Lung (tissue), 12 donors: ENCODE results near the gene TMA16. TPM values are rescaled to one million over a fixed set of nuclear protein-coding genes. Genes with fewer than 3 reads are reported as not detected.

ENCODE experiments used
- ATAC-seq: fragments of 200-7000 bp; cut with Tn5 transposase; one replicate; pipeline ENCODE4 v1.9.1; 2020; ENCODE audit warnings: moderate number of reproducible peaks; ENCODE audit not compliant: insufficient read depth, low FRiP score
- DNase-seq, 3 donors: peaks; one replicate each; pipeline ENCODE4 v3.0.0-alpha.2; 2013 to 2017
- H3K27ac ChIP-seq, 2 donors: one replicate each; pipeline ENCODE4 v1.5.1; 2013; ENCODE audit warnings: mild to moderate bottlenecking in 2 of 2, moderate library complexity in 2 of 2, control low read depth in 1 of 2, inconsistent platforms in 1 of 2, low read depth in 1 of 2, low read length in 1 of 2
- H3K27me3 ChIP-seq, 3 donors: one replicate each; pipeline ENCODE4 v1.5.1; 2013; ENCODE audit warnings: low read length in 2 of 3; ENCODE audit not compliant: control insufficient read depth in 3 of 3, insufficient read depth in 3 of 3
- H3K36me3 ChIP-seq, 4 donors: one replicate each; pipeline ENCODE4 v1.5.1; 2013; ENCODE audit warnings: low read length in 4 of 4, mild to moderate bottlenecking in 1 of 4, moderate library complexity in 1 of 4; ENCODE audit not compliant: control insufficient read depth in 4 of 4, insufficient read depth in 4 of 4
- H3K4me1 ChIP-seq, 5 donors: one replicate each; pipeline ENCODE4 v1.5.1; 2013; ENCODE audit warnings: low read length in 5 of 5, mild to moderate bottlenecking in 2 of 5, moderate library complexity in 1 of 5; ENCODE audit not compliant: control insufficient read depth in 5 of 5, insufficient read depth in 5 of 5
- H3K4me3 ChIP-seq: one replicate; pipeline ENCODE4 v1.5.1; 2013; ENCODE audit warnings: mild to moderate bottlenecking, control low read depth, moderate library complexity
- H3K9ac ChIP-seq, 2 donors: one replicate each; pipeline ENCODE4 v1.5.1; 2013; ENCODE audit warnings: low read length in 2 of 2, control low read depth in 1 of 2; ENCODE audit not compliant: insufficient read depth in 1 of 2
- H3K9me3 ChIP-seq, 4 donors: one replicate each; pipeline ENCODE4 v1.5.1; 2013; ENCODE audit warnings: low read length in 3 of 4, mild to moderate bottlenecking in 1 of 4, moderate library complexity in 1 of 4; ENCODE audit not compliant: control insufficient read depth in 4 of 4, insufficient read depth in 3 of 4
- WGBS, 2 donors: extraction: QIAGEN DNeasy Blood & Tissue Kit; methylation state at CpG; one replicate each; pipeline ENCODE4 v1.1.7; 2013; 5-methylcytosine and 5-hydroxymethylcytosine counted together
- polyA plus RNA-seq, 2 donors: library from polyadenylated mRNA; stranded (reverse); fragments of 200-250 nt; gene quantifications; one replicate each; pipeline ENCODE4 v1.2.1, GENCODE V29; 2013
- total RNA-seq, 2 donors: library from RNA; depleted of rRNA in 1 of 2; stranded (reverse); fragments of >200 nt in 1 of 2; gene quantifications; one replicate each; pipeline ENCODE4 v1.2.1, GENCODE V29; 2014 to 2021
- TF ChIP-seq, protein P1 (sequence below): IDR thresholded peaks from 2 replicates; pipeline ENCODE4 v1.5.1; 2012; ENCODE audit warnings: mild to moderate bottlenecking; ENCODE audit errors: control extremely low read depth, extremely low read depth
- donor health status: control.
- donor health status: control.
- donor health status: Bipolar disorder and iron deficiency.
- donor health status: healthy.
- donor health status: DM: yes; HTN: yes; CAD: no.

TMA16 gene
- total and polyA plus RNA-seq, 4 donors, result 15.7 to 23.8 (median 19.8) TPM

DNA sequence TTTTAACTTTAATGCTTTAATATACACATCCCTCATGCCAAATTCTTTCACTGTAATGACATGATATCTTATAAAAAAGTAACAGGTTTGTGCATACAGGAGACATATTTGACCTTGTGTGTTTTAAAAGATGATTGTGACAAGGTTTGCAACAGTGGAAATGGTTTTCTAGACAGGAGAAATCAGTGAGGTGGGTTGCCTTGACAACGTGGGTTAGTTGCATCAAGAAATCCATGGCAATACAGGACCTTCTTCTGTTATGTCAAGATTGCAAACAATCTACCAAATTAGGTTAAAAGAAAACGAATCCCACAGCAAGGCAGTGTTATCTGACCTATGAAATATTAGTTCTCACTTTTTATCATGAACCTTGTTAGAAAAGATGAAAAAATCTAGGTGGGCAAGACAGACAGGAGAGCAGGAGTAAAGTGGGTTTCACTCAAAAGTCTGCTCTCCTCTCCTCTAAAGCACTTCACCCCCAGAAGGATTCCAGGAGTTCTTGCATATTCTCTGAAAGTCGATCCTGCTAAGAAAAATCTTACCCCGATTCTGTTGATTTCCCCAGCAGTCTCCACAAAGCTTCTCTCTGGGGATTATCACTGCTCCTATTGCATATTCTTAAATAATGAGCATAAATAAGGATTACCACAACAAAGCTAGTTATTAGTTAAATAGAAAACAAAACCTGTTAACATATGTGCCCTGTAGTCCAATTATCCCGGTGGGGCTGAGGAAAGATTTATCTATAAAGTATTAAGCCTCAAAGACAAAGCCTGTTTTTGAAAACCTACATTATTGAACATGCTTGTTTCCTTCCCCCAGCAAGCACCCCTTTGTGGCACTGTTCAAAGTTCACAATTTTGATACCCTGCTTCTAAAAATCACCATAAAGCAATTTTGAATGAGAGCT is 71.0 kb downstream of the TMA16 start:
- WGBS, 2 donors, result 42 to 57% methylated on average over 5 of the region's 5 CpGs

DNA sequence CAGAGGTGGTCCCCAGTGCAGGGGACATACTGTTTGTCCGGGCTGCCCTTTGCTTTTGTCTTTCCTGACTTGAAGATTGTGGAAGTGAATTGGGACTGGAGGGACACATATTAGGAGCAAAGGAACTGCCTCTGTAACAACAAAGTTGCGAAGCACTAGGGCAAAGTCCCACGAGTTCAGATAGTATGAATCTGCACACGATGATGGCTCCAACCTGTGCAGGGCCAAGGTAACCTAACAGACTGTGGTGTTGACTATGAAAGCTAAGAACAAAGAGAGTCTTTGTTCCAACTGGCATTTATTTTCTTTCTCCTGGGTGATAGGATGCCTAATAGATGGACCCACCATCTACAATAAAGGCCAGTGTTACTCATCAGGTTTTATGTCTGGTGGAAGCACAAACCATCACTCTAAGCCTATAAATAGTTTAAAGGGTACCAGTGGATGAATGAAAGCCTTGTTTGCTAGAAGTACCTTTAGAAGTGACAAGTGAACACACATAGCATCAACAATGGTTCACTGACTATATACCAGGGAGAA is 71.8 kb downstream of the TMA16 start:
- no peak for DNase-seq

More for the DNA sequence above, 71.0 kb downstream of the TMA16 start:
- Histone ChIP-seq H3K9me3 (no peaks in the 10 kb centered on the region), H3K4me1 (no peaks in the 10 kb centered on the region), H3K9ac (no peak overlapping the region), H3K36me3 (no peaks in the 10 kb centered on the region), H3K27me3 (no peaks in the 10 kb centered on the region), H3K27ac (no peak overlapping the region), H3K4me3 (no peak overlapping the region)
- no peak for ATAC-seq
- TF ChIP-seq, protein P1, sequence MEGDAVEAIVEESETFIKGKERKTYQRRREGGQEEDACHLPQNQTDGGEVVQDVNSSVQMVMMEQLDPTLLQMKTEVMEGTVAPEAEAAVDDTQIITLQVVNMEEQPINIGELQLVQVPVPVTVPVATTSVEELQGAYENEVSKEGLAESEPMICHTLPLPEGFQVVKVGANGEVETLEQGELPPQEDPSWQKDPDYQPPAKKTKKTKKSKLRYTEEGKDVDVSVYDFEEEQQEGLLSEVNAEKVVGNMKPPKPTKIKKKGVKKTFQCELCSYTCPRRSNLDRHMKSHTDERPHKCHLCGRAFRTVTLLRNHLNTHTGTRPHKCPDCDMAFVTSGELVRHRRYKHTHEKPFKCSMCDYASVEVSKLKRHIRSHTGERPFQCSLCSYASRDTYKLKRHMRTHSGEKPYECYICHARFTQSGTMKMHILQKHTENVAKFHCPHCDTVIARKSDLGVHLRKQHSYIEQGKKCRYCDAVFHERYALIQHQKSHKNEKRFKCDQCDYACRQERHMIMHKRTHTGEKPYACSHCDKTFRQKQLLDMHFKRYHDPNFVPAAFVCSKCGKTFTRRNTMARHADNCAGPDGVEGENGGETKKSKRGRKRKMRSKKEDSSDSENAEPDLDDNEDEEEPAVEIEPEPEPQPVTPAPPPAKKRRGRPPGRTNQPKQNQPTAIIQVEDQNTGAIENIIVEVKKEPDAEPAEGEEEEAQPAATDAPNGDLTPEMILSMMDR, result no peak
- DNase-seq, result no peak

DNA sequence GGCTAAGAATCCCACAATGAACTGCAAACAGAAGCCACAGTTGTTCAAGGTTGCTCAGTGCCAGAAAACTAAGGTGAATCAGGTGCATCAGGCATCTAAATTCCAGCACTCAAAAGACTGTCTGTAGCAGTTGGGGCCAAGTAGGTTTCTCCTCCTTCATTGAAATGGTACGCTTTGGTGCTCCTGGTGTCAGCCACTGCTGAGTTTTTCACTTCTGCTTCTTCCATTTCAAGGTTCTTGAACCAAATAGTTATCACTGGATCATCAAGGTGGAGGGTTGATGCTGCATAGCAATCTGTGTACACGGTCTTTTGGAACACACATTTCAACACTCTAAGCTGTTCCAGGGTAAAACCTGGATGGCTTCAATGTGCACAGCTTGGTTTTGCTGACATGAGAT is 74.4 kb downstream of the TMA16 start:
- TF ChIP-seq, protein P1, result no peak
- WGBS, 2 donors, result 80 to 90% methylated on average over 2 of the region's 2 CpGs
- H3K27me3 ChIP-seq, result no peaks in the 10 kb centered on the region
- H3K9ac ChIP-seq, result no peak overlapping the region
- H3K36me3 ChIP-seq, result no peaks in the 10 kb centered on the region
- H3K27ac ChIP-seq, result no peak overlapping the region
- ATAC-seq (no peak), DNase-seq (no peak)
- no peaks in the 10 kb centered on the region for H3K4me1 ChIP-seq
- no peaks in the 10 kb centered on the region for H3K9me3 ChIP-seq
- no peak overlapping the region for H3K4me3 ChIP-seq

More for the DNA sequence above, 71.8 kb downstream of the TMA16 start:
- no peak overlapping the region for H3K4me3 ChIP-seq
- H3K27ac ChIP-seq, result no peak overlapping the region
- no peaks in the 10 kb centered on the region for H3K36me3 ChIP-seq
- no peak for ATAC-seq
- no peaks in the 10 kb centered on the region for H3K27me3 ChIP-seq
- H3K9ac ChIP-seq, result no peak overlapping the region
- TF ChIP-seq, protein P1, result no peak
- no peaks in the 10 kb centered on the region for H3K4me1 ChIP-seq
- no peaks in the 10 kb centered on the region for H3K9me3 ChIP-seq
- WGBS, 2 donors, result 77 to 87% methylated on average over 4 of the region's 4 CpGs

Other genes starting within 250 kb of the TMA16 start
- gene NPY1R, start 162.1 kb upstream of the TMA16 start, total RNA-seq, result 1 to 10 TPM; 1.0 to 1.3 TPM
- gene NPY1R, start 162.1 kb upstream of the TMA16 start, polyA plus RNA-seq, result 1 to 10 TPM in 1 of 2 donors, under 1 TPM in 1; 0.07 to 1.7 TPM
- under 1 TPM in 1 of 2 donors, not detected in 1; 0.26 TPM for gene NPY5R, start 150.8 kb upstream of the TMA16 start, total RNA-seq
- gene NPY5R, start 150.8 kb upstream of the TMA16 start, polyA plus RNA-seq, result under 1 TPM in 1 of 2 donors, not detected in 1; 0.10 TPM
- not detected for gene TKTL2, start 20.9 kb upstream of the TMA16 start, total RNA-seq
- under 1 TPM in 1 of 2 donors, not detected in 1; 0.02 TPM for gene TKTL2, start 20.9 kb upstream of the TMA16 start, polyA plus RNA-seq